AG04449 (cell line): ENCODE data around the gene CADPS.

Source experiments
- CTCF ChIA-PET: fragments of 350-600 bp; formaldehyde crosslinking; extraction: SDS; loops from one replicate; lab custom pipeline; 2021; ENCODE audit warnings: antibody characterized with exemption; lab: Yijun Ruan, JAX
- POLR2A ChIA-PET: fragments of 400-600, 350-600 bp; formaldehyde crosslinking; extraction: SDS; loops from one replicate; lab custom pipeline; 2020; ENCODE audit warnings: antibody characterized with exemption, inconsistent platforms; lab: Yijun Ruan, JAX
- DNase-seq: peaks from one replicate; pipeline ENCODE4 v3.0.0-alpha.2; 2010; ENCODE audit warnings: low read depth, low spot score
- H3K4me3 ChIP-seq: 2 replicates; pipeline ENCODE4 v1.5.1; 2011; ENCODE audit warnings: low read depth, mild to moderate bottlenecking, control low read depth, low read length
- TF ChIP-seq, protein P1 (sequence below): IDR thresholded peaks from one replicate; pipeline ENCODE4 v1.5.1; 2011; ENCODE audit warnings: mild to moderate bottlenecking, moderate library complexity, low read length, control low read depth, inconsistent platforms; ENCODE audit not compliant: insufficient read depth; ENCODE audit errors: missing control alignments

CADPS gene

GRCh38 chr3:62621925-62622324, 253.3 kb downstream of the CADPS start:
- ChIA-PET POLR2A (no interaction called here), CTCF (interaction anchor here (0.6 to 7.4 kb wide), 18 partner anchors 7 to 713 kb away, joined by 3 to 67 read pairs (median 6); no protein-coding TSS in a partner anchor)
- no peak for DNase-seq
- TF ChIP-seq, protein P1, sequence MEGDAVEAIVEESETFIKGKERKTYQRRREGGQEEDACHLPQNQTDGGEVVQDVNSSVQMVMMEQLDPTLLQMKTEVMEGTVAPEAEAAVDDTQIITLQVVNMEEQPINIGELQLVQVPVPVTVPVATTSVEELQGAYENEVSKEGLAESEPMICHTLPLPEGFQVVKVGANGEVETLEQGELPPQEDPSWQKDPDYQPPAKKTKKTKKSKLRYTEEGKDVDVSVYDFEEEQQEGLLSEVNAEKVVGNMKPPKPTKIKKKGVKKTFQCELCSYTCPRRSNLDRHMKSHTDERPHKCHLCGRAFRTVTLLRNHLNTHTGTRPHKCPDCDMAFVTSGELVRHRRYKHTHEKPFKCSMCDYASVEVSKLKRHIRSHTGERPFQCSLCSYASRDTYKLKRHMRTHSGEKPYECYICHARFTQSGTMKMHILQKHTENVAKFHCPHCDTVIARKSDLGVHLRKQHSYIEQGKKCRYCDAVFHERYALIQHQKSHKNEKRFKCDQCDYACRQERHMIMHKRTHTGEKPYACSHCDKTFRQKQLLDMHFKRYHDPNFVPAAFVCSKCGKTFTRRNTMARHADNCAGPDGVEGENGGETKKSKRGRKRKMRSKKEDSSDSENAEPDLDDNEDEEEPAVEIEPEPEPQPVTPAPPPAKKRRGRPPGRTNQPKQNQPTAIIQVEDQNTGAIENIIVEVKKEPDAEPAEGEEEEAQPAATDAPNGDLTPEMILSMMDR, result no peak
- H3K4me3 ChIP-seq, result no peak overlapping the region

- ChIA-PET CTCF (interaction anchor here (0.6 to 7.4 kb wide), 6 partner anchors 10 to 712 kb away, joined by 3 to 67 read pairs (median 6); no protein-coding TSS in a partner anchor), POLR2A (no interaction called here)
- TF ChIP-seq, protein P1, result no peak
- H3K4me3 ChIP-seq, result no peak overlapping the region
- DNase-seq, result no peak
Measured at GRCh38 chr3:62621176-62621575, 254.0 kb downstream of the CADPS start.

DNA sequence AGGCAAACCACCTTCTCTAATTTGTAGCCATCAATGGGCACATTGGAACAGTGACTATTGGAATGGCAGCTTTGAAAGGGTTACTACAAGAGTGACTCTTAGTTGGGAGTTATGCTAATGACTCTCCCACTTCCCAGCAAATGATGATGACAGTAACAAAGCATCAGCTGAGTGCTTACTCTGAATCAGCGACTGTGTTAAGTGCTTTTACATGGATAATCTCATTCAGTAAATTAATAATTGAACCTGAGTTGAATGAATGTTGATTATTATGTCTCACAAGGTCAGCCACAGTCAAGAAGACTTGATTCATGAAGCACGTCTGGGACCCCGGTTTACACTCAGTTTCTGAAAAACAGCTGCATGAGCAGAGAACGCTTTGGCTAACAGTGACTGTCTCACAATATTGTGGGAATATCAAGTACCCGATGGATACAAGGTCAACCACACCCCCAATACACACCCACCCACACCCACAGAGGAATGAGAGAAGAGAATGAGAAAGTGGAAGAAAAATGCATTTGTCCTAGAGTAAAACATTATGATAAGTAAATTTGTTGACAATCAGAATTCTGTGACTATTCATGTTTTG, 259.9 kb downstream of the CADPS start:
- TF ChIP-seq, protein P1, result no peak
- H3K4me3 ChIP-seq, result no peak overlapping the region
- no peak for DNase-seq
- ChIA-PET POLR2A (no interaction called here), CTCF (interaction anchor here (0.6 to 3.2 kb wide), 3 partner anchors 8 to 45 kb away, joined by 3 to 25 read pairs (median 3); no protein-coding TSS in a partner anchor)

- CTCF ChIA-PET, result interaction anchor here (0.6 to 3.2 kb wide), 3 partner anchors 9 to 46 kb away, joined by 3 to 25 read pairs (median 3); no protein-coding TSS in a partner anchor
- TF ChIP-seq, protein P1, result no peak
- no peak for DNase-seq
- H3K4me3 ChIP-seq, result no peak overlapping the region
- POLR2A ChIA-PET, result no interaction called here
Measured at GRCh38 chr3:62614527-62614926, 260.7 kb downstream of the CADPS start.

DNA sequence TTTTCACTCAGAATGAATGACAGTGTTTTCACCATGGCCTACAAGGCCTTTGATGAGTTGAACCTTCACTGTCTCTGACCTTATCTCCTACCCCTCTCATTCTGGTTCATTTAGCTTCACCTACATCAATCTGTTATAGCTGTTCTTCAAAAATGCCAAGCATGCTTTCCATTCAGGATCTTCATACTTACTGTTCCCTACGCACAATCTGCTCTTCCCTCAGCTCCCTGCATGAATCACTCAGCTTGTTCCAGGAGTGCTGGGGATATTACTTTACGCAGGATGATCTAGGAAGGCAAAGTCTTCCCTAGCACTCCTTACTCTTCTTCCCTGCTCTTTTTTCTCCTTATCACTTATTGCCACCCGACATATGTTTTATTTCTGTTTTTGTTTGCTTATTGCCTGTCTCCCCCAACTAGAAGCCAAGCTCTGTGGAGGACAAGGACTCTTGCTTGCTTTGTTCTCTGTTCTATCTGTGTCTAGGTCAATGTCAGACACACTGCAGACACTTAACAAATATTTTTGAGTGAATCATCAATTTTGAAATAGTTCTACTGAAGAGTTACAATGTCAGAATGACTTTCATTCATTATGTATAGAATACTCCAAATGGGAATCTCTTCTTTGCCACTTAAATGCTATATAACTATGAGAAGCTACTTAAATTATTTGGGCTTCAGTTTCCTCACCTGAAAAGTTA, 263.5 kb downstream of the CADPS start:
- DNase-seq, result no peak
- H3K4me3 ChIP-seq, result no peak overlapping the region
- TF ChIP-seq, protein P1, result no peak
- POLR2A ChIA-PET, result interaction anchor here (0.6 to 1.6 kb wide), 2 partner anchors 12 to 24 kb away, joined by 3 to 6 read pairs; no protein-coding TSS in a partner anchor
- CTCF ChIA-PET, result interaction anchor here (1.3 to 4.4 kb wide), 3 partner anchors 11 to 54 kb away, joined by 3 to 23 read pairs (median 5); no protein-coding TSS in a partner anchor
